ACC112 (cell line): Measurements from ENCODE around the gene HDLBP.

ENCODE experiments used
- H2AFZ ChIP-seq: fragments of 200-600 bp; sonication (generic); one replicate; pipeline ENCODE4 v1.6.0; 2017; ENCODE audit warnings: antibody characterized with exemption, low read length; ENCODE audit not compliant: unreplicated experiment
- H3K27ac ChIP-seq: fragments of 200-600 bp; sonication (generic); 2 replicates; pipeline ENCODE4 v1.5.1; 2014; ENCODE audit warnings: low read depth, mild to moderate bottlenecking, antibody characterized with exemption, low read length, moderate library complexity
- H3K27me3 ChIP-seq: fragments of 200-600 bp; sonication (generic); 2 replicates; pipeline ENCODE4 v1.6.1; 2014; ENCODE audit warnings: mild to moderate bottlenecking, antibody characterized with exemption, low read length, moderate library complexity, mixed read lengths; ENCODE audit not compliant: insufficient read depth
- H3K36me3 ChIP-seq: fragments of 200-600 bp; sonication (generic); 2 replicates; pipeline ENCODE4 v1.6.1; 2016; ENCODE audit warnings: mild to moderate bottlenecking, antibody characterized with exemption, low read length, moderate library complexity, mixed read lengths; ENCODE audit not compliant: insufficient read depth
- H3K4me1 ChIP-seq: fragments of 200-600 bp; sonication (generic); one replicate; pipeline ENCODE4 v1.6.1; 2016; ENCODE audit warnings: low read length, mixed read lengths; ENCODE audit not compliant: insufficient read depth, unreplicated experiment, control insufficient read depth
- H3K4me3 ChIP-seq: fragments of 200-600 bp; sonication (generic); 2 replicates; pipeline ENCODE4 v1.5.1; 2014; ENCODE audit warnings: mild to moderate bottlenecking, low read depth, low read length
- H3K79me2 ChIP-seq: fragments of 200-600 bp; sonication (generic); one replicate; pipeline ENCODE4 v1.6.0; 2016; ENCODE audit warnings: low read length; ENCODE audit not compliant: control insufficient read depth, unreplicated experiment, insufficient read depth

The HDLBP gene

GRCh38 chr2:241275504-241275903 is 40.0 kb downstream of the HDLBP start:
- H3K4me1 ChIP-seq, result peaks cover 12% of the 10 kb centered on the region
- H3K79me2 ChIP-seq, result peaks cover 79% of the 10 kb centered on the region
- no peak overlapping the region for H2AFZ ChIP-seq
- no peak overlapping the region for H3K27ac ChIP-seq
- no peaks in the 10 kb centered on the region for H3K27me3 ChIP-seq
- H3K36me3 ChIP-seq, result peaks cover 10% of the 10 kb centered on the region; the same call in 1 of the 2 replicates
- no peak overlapping the region for H3K4me3 ChIP-seq

GRCh38 chr2:241274127-241274526 is 41.3 kb downstream of the HDLBP start:
- no peak overlapping the region for H2AFZ ChIP-seq
- no peaks in the 10 kb centered on the region for H3K27me3 ChIP-seq
- H3K4me3 ChIP-seq, result no peak overlapping the region
- H3K79me2 ChIP-seq, result peaks cover 82% of the 10 kb centered on the region
- no peak overlapping the region for H3K27ac ChIP-seq
- peaks cover 10% of the 10 kb centered on the region; the same call in 1 of the 2 replicates for H3K36me3 ChIP-seq
- peaks cover 26% of the 10 kb centered on the region for H3K4me1 ChIP-seq

GRCh38 chr2:241273210-241274020 is 42.1 kb downstream of the HDLBP start:
- H3K27me3 ChIP-seq, result no peaks in the 10 kb centered on the region
- peak overlapping the region; percentile 93 for H3K4me3 ChIP-seq
- H2AFZ ChIP-seq, result peak overlapping the region; percentile 49
- H3K79me2 ChIP-seq, result peaks cover 86% of the 10 kb centered on the region
- H3K27ac ChIP-seq, result peak overlapping the region; percentile 40; the same call in 1 of the 2 replicates
- H3K4me1 ChIP-seq, result peaks cover 31% of the 10 kb centered on the region
- H3K36me3 ChIP-seq, result peaks cover 10% of the 10 kb centered on the region; the same call in 1 of the 2 replicates

GRCh38 chr2:241272303-241273209 is 42.9 kb downstream of the HDLBP start:
- Histone ChIP-seq H3K4me3 (peak overlapping the region; percentile 93), H3K79me2 (peaks cover 87% of the 10 kb centered on the region), H3K27me3 (no peaks in the 10 kb centered on the region), H2AFZ (peak overlapping the region; percentile 49), H3K4me1 (peaks cover 31% of the 10 kb centered on the region), H3K36me3 (peaks cover 17% of the 10 kb centered on the region), H3K27ac (peak overlapping the region; percentile 76)

GRCh38 chr2:241271706-241272302 is 43.7 kb downstream of the HDLBP start:
- peaks cover 24% of the 10 kb centered on the region for H3K36me3 ChIP-seq
- no peak overlapping the region for H2AFZ ChIP-seq
- no peaks in the 10 kb centered on the region for H3K27me3 ChIP-seq
- peaks cover 31% of the 10 kb centered on the region for H3K4me1 ChIP-seq
- H3K27ac ChIP-seq, result peak overlapping the region; percentile 76
- peaks cover 95% of the 10 kb centered on the region for H3K79me2 ChIP-seq
- peak overlapping the region; percentile 93 for H3K4me3 ChIP-seq

GRCh38 chr2:241270531-241270930 is 44.9 kb downstream of the HDLBP start:
- no peaks in the 10 kb centered on the region for H3K27me3 ChIP-seq
- no peak overlapping the region for H2AFZ ChIP-seq
- H3K27ac ChIP-seq, result no peak overlapping the region
- H3K4me1 ChIP-seq, result peaks cover 31% of the 10 kb centered on the region
- peaks cover 94% of the 10 kb centered on the region for H3K79me2 ChIP-seq
- peaks cover 23% of the 10 kb centered on the region for H3K36me3 ChIP-seq
- H3K4me3 ChIP-seq, result peak overlapping the region; percentile 93

GRCh38 chr2:241269707-241270520 is 45.6 kb downstream of the HDLBP start:
- H3K36me3 ChIP-seq, result peaks cover 24% of the 10 kb centered on the region
- peaks cover 92% of the 10 kb centered on the region for H3K79me2 ChIP-seq
- no peaks in the 10 kb centered on the region for H3K27me3 ChIP-seq
- H3K4me1 ChIP-seq, result peaks cover 31% of the 10 kb centered on the region
- H3K27ac ChIP-seq, result no peak overlapping the region
- no peak overlapping the region for H2AFZ ChIP-seq
- peak overlapping the region; percentile 93 for H3K4me3 ChIP-seq

GRCh38 chr2:241268716-241269445 is 46.6 kb downstream of the HDLBP start:
- H3K79me2 ChIP-seq, result peaks cover 89% of the 10 kb centered on the region
- H2AFZ ChIP-seq, result no peak overlapping the region
- H3K4me1 ChIP-seq, result peaks cover 31% of the 10 kb centered on the region
- H3K36me3 ChIP-seq, result peaks cover 30% of the 10 kb centered on the region
- no peak overlapping the region for H3K27ac ChIP-seq
- H3K27me3 ChIP-seq, result no peaks in the 10 kb centered on the region
- H3K4me3 ChIP-seq, result peak overlapping the region; percentile 93

- Histone ChIP-seq H3K79me2 (peaks cover 89% of the 10 kb centered on the region), H3K27me3 (no peaks in the 10 kb centered on the region), H2AFZ (no peak overlapping the region), H3K4me3 (no peak overlapping the region), H3K4me1 (peaks cover 30% of the 10 kb centered on the region), H3K36me3 (peaks cover 36% of the 10 kb centered on the region), H3K27ac (no peak overlapping the region)
Observed at GRCh38 chr2:241268306-241268705, 47.2 kb downstream of the HDLBP start.
